Heart right ventricle (tissue), 16 donors: ENCODE measurements around the gene RGL4. TPM values are rescaled to one million over a fixed set of nuclear protein-coding genes. Genes with fewer than 3 reads are reported as not detected.

ENCODE experiments used
- ATAC-seq, 8 donors: fragments of 200-7000 bp; cut with Tn5 transposase; one replicate each; pipeline ENCODE4 v1.9.1; 2020; ENCODE audit warnings: mild to moderate bottlenecking in 8 of 8, moderate library complexity in 8 of 8, moderate number of reproducible peaks in 1 of 8
- DNase-seq, 2 donors: peaks; one replicate each; pipeline ENCODE4 v3.0.0-alpha.2; 2020
- H3K27ac ChIP-seq, 10 donors: fragments of 200-600 bp; sonication (generic) in 2 of 10; one replicate each; pipeline versions ENCODE4 v1.5.0 to v1.8.0; 2020 to 2022; ENCODE audit warnings: mild to moderate bottlenecking in 3 of 10
- H3K27me3 ChIP-seq, 7 donors: fragments of 200-600 bp; one replicate each; pipeline ENCODE4 v1.8.0; 2021 to 2022; ENCODE audit warnings: mild to moderate bottlenecking in 2 of 7
- H3K36me3 ChIP-seq, 9 donors: fragments of 200-600 bp; sonication (generic) in 1 of 9; one replicate each; pipeline versions ENCODE4 v1.5.0 to v1.8.0; 2020 to 2022; ENCODE audit warnings: mild to moderate bottlenecking in 2 of 9
- H3K4me1 ChIP-seq, 9 donors: fragments of 200-600 bp; sonication (generic) in 1 of 9; one replicate each; pipeline versions ENCODE4 v1.5.0 to v1.8.0; 2020 to 2022; ENCODE audit warnings: mild to moderate bottlenecking in 4 of 9
- H3K4me3 ChIP-seq, 10 donors: fragments of 200-600 bp; sonication (generic) in 2 of 10; one replicate each; pipeline versions ENCODE4 v1.5.0 to v1.8.0; 2020 to 2022; ENCODE audit warnings: mild to moderate bottlenecking in 7 of 10, moderate library complexity in 2 of 10
- H3K9me3 ChIP-seq, 11 donors: fragments of 200-600 bp in 10 of 11; sonication (generic) in 2 of 11; one replicate each; pipeline versions ENCODE4 v1.5.0 to v1.8.0; 2013 to 2022; ENCODE audit warnings: mild to moderate bottlenecking in 2 of 11, control low read depth in 1 of 11, moderate library complexity in 1 of 11
- CTCF ChIP-seq, 9 donors: fragments of 200-600 bp; sonication (generic) in 2 of 9; IDR thresholded peaks; one replicate each; pipeline versions ENCODE4 v1.5.0 to v1.8.0; 2021 to 2022; ENCODE audit warnings: antibody characterized with exemption in 9 of 9, mild to moderate bottlenecking in 5 of 9, moderate library complexity in 1 of 9
- WGBS, 2 donors: extraction: QIAGEN DNeasy Blood & Tissue Kit; methylation state at CpG; one replicate each; pipeline ENCODE4 v1.1.7; 2013; ENCODE audit warnings: inconsistent platforms in 1 of 2; 5-methylcytosine and 5-hydroxymethylcytosine counted together
- intact Hi-C, 10 donors: fragments of 100-400 bp; cut with DNase I; formaldehyde crosslinking; loops; one replicate each; pipeline versions ENCODE4 v1.11.1 to v1.14.2; 2022
- polyA plus RNA-seq, 2 donors: library from polyadenylated mRNA; stranded (reverse); fragments of 200-250 nt; gene quantifications; one replicate each; pipeline ENCODE4 v1.2.3, GENCODE V29; 2013
- total RNA-seq, 10 donors: library from RNA; stranded (reverse); fragmentation: NEBNext Ultra II Directional in 3 of 10; extraction: Animal tissue kit (Norgen Biotek cat#: 25700) in 3 of 10; gene quantifications; one replicate each; pipeline versions ENCODE4 v1.2.1 to v1.2.4, GENCODE V29; 2021 to 2023
- donor health status: Arrhythmogenic right ventricular cardiomyopathy.
- donor health status: ischemic (EF 13 %, LVEDD 7.1; RV severe dilation, severe dysfunction).
- donor health status: healthy with polysubstance abuse.
- donor health status: DM: no; HTN: yes; CAD: no.
- donor health status: DM: no; HTN: no; CAD: no.
- donor health status: ischemic (EF 25% LVEDD 6.9; RV normal size, moderate dysfunction).
- donor health status: ischemic (EF 25% LVEDD 5.7; RV mildly dilated, moderate dysfunction).
- donor health status: healthy.
- donor health status: DM: yes; HTN: yes; CAD: no.
- donor health status: Ischemic cardiomyopathy.
- donor health status: ischemic (EF 35%, LVEDD 5.7; RV mildly dilated, moderate dysfunction).
- donor health status: nonischemic (EF 11% LVEDD 7.7; RV severe dilation, severe dysfunction).
- donor health status: DM: yes; HTN: yes; CAD: no.
- donor health status: PGD.
- donor health status: ischemic (EF 29% LVEDD 5.4; RV normal size, mild dysfunction).
- donor health status: nonischemic (EF 23%, LVEDD 6.1; RV moderate dilation, normal function).

RGL4 gene
- total and polyA plus RNA-seq, 12 donors: 0.23 to 1.6 (median 0.44) TPM; not detected in 8

GRCh38 chr22:23698094-23698493 lies 7.3 kb downstream of the RGL4 start:
- Histone ChIP-seq H3K36me3 (peaks cover 0 to 77% (median 21%) of the 10 kb centered on the region in 9 donors), H3K27me3 (no peaks in the 10 kb centered on the region), H3K4me3 (no peak overlapping the region), H3K4me1 (peaks cover 0 to 28% (median 0%) of the 10 kb centered on the region in 9 donors), H3K27ac (peak overlapping the region in 1 of 10 donors; percentile 93), H3K9me3 (no peaks in the 10 kb centered on the region)
- intact Hi-C loops: no loop called here
- DNase-seq (no peak), ATAC-seq (no peak)
- 80 to 82% methylated on average over 4 of the region's 4 CpGs for WGBS, 2 donors
- TF ChIP-seq CTCF (IDR thresholded peaks at IDR 0.05): no peak

- Histone ChIP-seq H3K9me3 (no peaks in the 10 kb centered on the region), H3K27ac (no peak overlapping the region), H3K4me1 (peaks cover 0 to 28% (median 0%) of the 10 kb centered on the region in 9 donors), H3K4me3 (no peak overlapping the region), H3K27me3 (no peaks in the 10 kb centered on the region), H3K36me3 (peaks cover 0 to 77% (median 17%) of the 10 kb centered on the region in 9 donors)
- WGBS, 2 donors: 93 to 96% methylated on average over 10 of the region's 10 CpGs
- ATAC-seq (no peak), DNase-seq (no peak)
- TF ChIP-seq CTCF (IDR thresholded peaks at IDR 0.05): no peak
- intact Hi-C loops: no loop called here
These were observed 7.9 kb downstream of the RGL4 start for GRCh38 chr22:23698673-23699235.

DNA sequence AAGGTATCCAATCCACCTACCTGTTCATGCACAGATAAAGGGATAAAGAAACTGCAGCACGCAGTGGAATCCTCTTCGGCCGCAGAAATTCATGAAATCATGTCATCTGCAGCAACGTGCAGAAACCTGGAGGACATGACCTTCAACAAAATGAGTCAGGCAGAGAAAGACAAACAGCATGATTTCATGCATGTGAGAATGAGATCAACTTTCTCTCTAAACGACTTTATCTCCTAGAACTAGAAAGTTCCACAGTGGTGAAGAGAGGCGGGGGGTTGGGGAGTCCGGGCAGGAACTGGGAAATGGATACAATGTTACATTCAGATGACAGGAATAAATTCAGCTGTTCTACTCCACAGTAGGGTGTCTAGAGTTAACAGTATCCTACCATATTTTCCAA lies 9.9 kb downstream of the RGL4 start:
- H3K27ac ChIP-seq: no peak overlapping the region
- peaks cover 0 to 19% (median 0%) of the 10 kb centered on the region in 9 donors for H3K4me1 ChIP-seq
- no peak for DNase-seq
- no peak for TF ChIP-seq CTCF (IDR thresholded peaks at IDR 0.05)
- H3K4me3 ChIP-seq: no peak overlapping the region
- ATAC-seq: no peak
- no peaks in the 10 kb centered on the region for H3K9me3 ChIP-seq
- intact Hi-C loops: no loop called here
- WGBS, 2 donors: 72 to 77% methylated on average over 7 of the region's 7 CpGs
- peaks cover 0 to 80% (median 10%) of the 10 kb centered on the region in 9 donors for H3K36me3 ChIP-seq
- H3K27me3 ChIP-seq: no peaks in the 10 kb centered on the region

GRCh38 chr22:23704062-23704461 lies 13.2 kb downstream of the RGL4 start:
- DNase-seq (no peak), ATAC-seq (no peak)
- Histone ChIP-seq H3K4me1 (no peaks in the 10 kb centered on the region), H3K36me3 (peaks cover 0 to 100% (median 34%) of the 10 kb centered on the region in 9 donors), H3K27me3 (no peaks in the 10 kb centered on the region), H3K27ac (no peak overlapping the region), H3K4me3 (no peak overlapping the region), H3K9me3 (no peaks in the 10 kb centered on the region)
- 93 to 94% methylated on average over 5 of the region's 5 CpGs for WGBS, 2 donors
- TF ChIP-seq CTCF (IDR thresholded peaks at IDR 0.05): no peak
- intact Hi-C loops: no loop called here
